ENCODE measurements around the gene TUSC2. TPM values are rescaled to one million over a fixed set of nuclear protein-coding genes. Genes with fewer than 3 reads are reported as not detected.
A peak's percentile ranks its signal among the peaks of the same experiment; 100 is the strongest.

The TUSC2 gene
- polyA plus RNA-seq, 1 donor from 2014 or later: 88.8 TPM

- no peak for TF ChIP-seq POLR2AphosphoS5 (IDR thresholded peaks at IDR 0.05)
- no peak for TF ChIP-seq EP300 (conservative IDR thresholded peaks at IDR 0.05; ENCODE audit: poor library complexity, severe bottlenecking)
- TF ChIP-seq EZH2 (IDR thresholded peaks at IDR 0.05; ENCODE audit: borderline replicate concordance, insufficient read depth, low read length, poor library complexity, severe bottlenecking): no peak
- no peak for TF ChIP-seq CTCF (IDR thresholded peaks at IDR 0.05; ENCODE audit: poor library complexity, severe bottlenecking)
- no peak for TF ChIP-seq MXI1 (conservative IDR thresholded peaks at IDR 0.05; ENCODE audit: poor library complexity, severe bottlenecking)
- TF ChIP-seq SMC3 (conservative IDR thresholded peaks at IDR 0.05; ENCODE audit: poor library complexity): no peak
- TF ChIP-seq RAD21 (conservative IDR thresholded peaks at IDR 0.05): no peak
- no peaks in the 10 kb centered on the region for H3K9me3 ChIP-seq (ENCODE audit: low read length)
- no peak within 1 kb of the TSS for H3K4me2 ChIP-seq (ENCODE audit: low read length)
- peak within 1 kb of the TSS; percentile 93 for H3K4me3 ChIP-seq (ENCODE audit: low read length)
- H3K36me3 ChIP-seq (ENCODE audit: insufficient read depth, low read length): no peaks in the 10 kb centered on the region
- no peaks in the 10 kb centered on the region for H3F3A ChIP-seq (ENCODE audit: insufficient read depth, low read length, poor library complexity, severe bottlenecking)
- H3K27ac ChIP-seq (ENCODE audit: low read length): peak within 1 kb of the TSS; percentile 94
- H3K27me3 ChIP-seq (ENCODE audit: insufficient read depth, low read depth, low read length): no peaks in the 10 kb centered on the region
- H3K9me2 ChIP-seq (ENCODE audit: insufficient read depth, low read length): no peaks in the 10 kb centered on the region
- H3K9ac ChIP-seq (ENCODE audit: low read length): peak within 1 kb of the TSS; percentile 96
- H4K20me1 ChIP-seq (ENCODE audit: insufficient read depth): no peaks in the 10 kb centered on the region
- peaks cover 30% of the 10 kb centered on the region for H3K79me2 ChIP-seq (replicated peaks; ENCODE audit: insufficient read depth, low read length)
- peak within 1 kb of the TSS; percentile 85 for H2AFZ ChIP-seq (ENCODE audit: low read depth, low read length)
Measured at GRCh38 chr3:50322386-50323091, 5.5 kb downstream of the TUSC2 start, which contains the start of gene HYAL2. Gene HYAL2 (minus strand): TSS chr3:50322745. CDS start chr3:50320489, 2,256 bp downstream.

DNA sequence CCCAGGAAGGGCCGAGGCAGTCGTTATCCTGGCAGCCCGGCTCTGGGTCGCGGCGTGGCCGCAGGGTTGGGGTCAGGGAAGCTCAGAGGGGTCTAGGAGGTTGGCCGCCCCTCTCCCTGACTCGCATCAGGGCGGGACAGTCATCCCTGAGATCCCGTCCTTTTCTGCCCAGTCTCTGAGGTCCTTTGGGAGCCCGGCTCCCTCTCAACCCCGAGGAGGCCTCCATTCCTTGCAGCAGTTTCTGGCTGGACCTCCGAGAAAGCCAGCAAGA, 6.0 kb downstream of the TUSC2 start:
- Histone ChIP-seq H3K4me2 (ENCODE audit: low read length) (no peak overlapping the region), H3K9ac (ENCODE audit: low read length) (peak overlapping the region; percentile 96), H3K9me3 (ENCODE audit: low read length) (no peaks in the 10 kb centered on the region), H3F3A (ENCODE audit: insufficient read depth, low read length, poor library complexity, severe bottlenecking) (no peaks in the 10 kb centered on the region), H3K36me3 (ENCODE audit: insufficient read depth, low read length) (no peaks in the 10 kb centered on the region), H3K27me3 (ENCODE audit: insufficient read depth, low read depth, low read length) (no peaks in the 10 kb centered on the region), H3K4me3 (ENCODE audit: low read length) (peak overlapping the region; percentile 93), H3K79me2 (replicated peaks; ENCODE audit: insufficient read depth, low read length) (peaks cover 25% of the 10 kb centered on the region), H3K27ac (ENCODE audit: low read length) (peak overlapping the region; percentile 94), H3K9me2 (ENCODE audit: insufficient read depth, low read length) (no peaks in the 10 kb centered on the region), H2AFZ (ENCODE audit: low read depth, low read length) (peak overlapping the region; percentile 56), H4K20me1 (ENCODE audit: insufficient read depth) (no peaks in the 10 kb centered on the region)
- no peak for TF ChIP-seq TAF1 (IDR thresholded peaks at IDR 0.05; ENCODE audit: low read depth)
- TF ChIP-seq, protein P1, sequence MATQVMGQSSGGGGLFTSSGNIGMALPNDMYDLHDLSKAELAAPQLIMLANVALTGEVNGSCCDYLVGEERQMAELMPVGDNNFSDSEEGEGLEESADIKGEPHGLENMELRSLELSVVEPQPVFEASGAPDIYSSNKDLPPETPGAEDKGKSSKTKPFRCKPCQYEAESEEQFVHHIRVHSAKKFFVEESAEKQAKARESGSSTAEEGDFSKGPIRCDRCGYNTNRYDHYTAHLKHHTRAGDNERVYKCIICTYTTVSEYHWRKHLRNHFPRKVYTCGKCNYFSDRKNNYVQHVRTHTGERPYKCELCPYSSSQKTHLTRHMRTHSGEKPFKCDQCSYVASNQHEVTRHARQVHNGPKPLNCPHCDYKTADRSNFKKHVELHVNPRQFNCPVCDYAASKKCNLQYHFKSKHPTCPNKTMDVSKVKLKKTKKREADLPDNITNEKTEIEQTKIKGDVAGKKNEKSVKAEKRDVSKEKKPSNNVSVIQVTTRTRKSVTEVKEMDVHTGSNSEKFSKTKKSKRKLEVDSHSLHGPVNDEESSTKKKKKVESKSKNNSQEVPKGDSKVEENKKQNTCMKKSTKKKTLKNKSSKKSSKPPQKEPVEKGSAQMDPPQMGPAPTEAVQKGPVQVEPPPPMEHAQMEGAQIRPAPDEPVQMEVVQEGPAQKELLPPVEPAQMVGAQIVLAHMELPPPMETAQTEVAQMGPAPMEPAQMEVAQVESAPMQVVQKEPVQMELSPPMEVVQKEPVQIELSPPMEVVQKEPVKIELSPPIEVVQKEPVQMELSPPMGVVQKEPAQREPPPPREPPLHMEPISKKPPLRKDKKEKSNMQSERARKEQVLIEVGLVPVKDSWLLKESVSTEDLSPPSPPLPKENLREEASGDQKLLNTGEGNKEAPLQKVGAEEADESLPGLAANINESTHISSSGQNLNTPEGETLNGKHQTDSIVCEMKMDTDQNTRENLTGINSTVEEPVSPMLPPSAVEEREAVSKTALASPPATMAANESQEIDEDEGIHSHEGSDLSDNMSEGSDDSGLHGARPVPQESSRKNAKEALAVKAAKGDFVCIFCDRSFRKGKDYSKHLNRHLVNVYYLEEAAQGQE (IDR thresholded peaks at IDR 0.05; ENCODE audit: borderline replicate concordance): no peak
- TF ChIP-seq EZH2 (IDR thresholded peaks at IDR 0.05; ENCODE audit: borderline replicate concordance, insufficient read depth, low read length, poor library complexity, severe bottlenecking): no peak
- TF ChIP-seq POLR2AphosphoS5 (IDR thresholded peaks at IDR 0.05): no peak
- no peak for TF ChIP-seq EP300 (conservative IDR thresholded peaks at IDR 0.05; ENCODE audit: poor library complexity, severe bottlenecking)

Data from neural cell (in vitro differentiated cells).